ENCODE results near the gene ABO.
"Not testable (repeated sequence)": the region's sequence is repeated elsewhere in the genome, so short reads cannot be mapped to it uniquely, and the experiment has no call there.

ABO gene

DNA sequence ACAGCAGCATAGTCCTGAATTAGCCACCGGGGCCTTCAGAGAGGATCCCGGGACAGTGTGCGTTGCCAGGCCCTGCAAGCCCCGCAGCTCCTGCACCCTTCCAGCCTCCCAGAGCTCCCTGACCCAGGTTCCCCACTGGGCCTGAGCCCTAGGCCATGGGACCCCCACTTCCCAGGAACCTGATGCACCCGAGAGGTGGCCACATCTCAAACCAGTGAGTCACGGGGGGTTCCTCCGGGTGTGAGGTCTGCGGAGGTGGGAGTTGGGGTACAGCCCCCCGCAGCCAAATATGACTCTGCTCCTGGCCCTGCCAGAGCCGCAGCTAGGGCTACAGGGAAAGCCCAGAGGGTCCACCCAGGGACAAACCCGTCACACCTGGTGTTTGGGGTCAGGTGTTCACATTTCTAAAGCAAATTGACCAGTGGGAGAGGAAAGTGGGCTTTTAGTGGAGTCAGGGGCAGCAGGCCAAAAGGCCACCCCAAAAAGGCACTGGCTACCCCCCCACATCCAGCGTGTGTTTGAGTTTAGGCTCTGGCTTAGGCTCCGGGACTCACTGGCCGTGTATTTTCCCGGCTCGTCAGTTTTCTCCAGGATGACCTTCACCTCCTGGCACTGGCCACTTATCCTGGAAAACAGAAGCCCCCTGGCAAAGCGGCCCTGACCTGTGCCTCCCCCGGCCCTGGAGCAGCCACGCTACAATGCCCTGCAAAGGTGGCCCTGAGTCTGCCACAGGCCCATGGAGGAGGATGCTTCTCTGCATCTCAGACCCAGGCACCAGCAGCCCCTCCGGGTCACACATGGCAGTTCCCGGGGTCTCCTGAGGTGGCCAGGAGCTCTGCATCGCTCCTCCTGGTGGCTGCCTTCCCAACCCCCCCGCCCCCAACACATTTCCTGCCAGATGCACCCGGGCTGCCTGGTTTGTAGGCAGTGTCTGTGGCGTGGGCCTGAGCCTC, 48.5 kb downstream of the ABO start:
- TF ChIP-seq, protein P1, sequence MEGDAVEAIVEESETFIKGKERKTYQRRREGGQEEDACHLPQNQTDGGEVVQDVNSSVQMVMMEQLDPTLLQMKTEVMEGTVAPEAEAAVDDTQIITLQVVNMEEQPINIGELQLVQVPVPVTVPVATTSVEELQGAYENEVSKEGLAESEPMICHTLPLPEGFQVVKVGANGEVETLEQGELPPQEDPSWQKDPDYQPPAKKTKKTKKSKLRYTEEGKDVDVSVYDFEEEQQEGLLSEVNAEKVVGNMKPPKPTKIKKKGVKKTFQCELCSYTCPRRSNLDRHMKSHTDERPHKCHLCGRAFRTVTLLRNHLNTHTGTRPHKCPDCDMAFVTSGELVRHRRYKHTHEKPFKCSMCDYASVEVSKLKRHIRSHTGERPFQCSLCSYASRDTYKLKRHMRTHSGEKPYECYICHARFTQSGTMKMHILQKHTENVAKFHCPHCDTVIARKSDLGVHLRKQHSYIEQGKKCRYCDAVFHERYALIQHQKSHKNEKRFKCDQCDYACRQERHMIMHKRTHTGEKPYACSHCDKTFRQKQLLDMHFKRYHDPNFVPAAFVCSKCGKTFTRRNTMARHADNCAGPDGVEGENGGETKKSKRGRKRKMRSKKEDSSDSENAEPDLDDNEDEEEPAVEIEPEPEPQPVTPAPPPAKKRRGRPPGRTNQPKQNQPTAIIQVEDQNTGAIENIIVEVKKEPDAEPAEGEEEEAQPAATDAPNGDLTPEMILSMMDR (IDR thresholded peaks at IDR 0.05; ENCODE audit: unreplicated experiment in 3 of 3), result no peak
- Mint-ChIP-seq H3K4me1 (no peaks in the 10 kb centered on the region), H3K9me3 (peaks cover 5% of the 10 kb centered on the region), H3K36me3 (ENCODE audit: low read depth) (no peaks in the 10 kb centered on the region), H3K27me3 (ENCODE audit: low read depth) (peaks cover 8% of the 10 kb centered on the region), H3K27ac (no peak overlapping the region), H3K4me3 (no peak overlapping the region)

DNA sequence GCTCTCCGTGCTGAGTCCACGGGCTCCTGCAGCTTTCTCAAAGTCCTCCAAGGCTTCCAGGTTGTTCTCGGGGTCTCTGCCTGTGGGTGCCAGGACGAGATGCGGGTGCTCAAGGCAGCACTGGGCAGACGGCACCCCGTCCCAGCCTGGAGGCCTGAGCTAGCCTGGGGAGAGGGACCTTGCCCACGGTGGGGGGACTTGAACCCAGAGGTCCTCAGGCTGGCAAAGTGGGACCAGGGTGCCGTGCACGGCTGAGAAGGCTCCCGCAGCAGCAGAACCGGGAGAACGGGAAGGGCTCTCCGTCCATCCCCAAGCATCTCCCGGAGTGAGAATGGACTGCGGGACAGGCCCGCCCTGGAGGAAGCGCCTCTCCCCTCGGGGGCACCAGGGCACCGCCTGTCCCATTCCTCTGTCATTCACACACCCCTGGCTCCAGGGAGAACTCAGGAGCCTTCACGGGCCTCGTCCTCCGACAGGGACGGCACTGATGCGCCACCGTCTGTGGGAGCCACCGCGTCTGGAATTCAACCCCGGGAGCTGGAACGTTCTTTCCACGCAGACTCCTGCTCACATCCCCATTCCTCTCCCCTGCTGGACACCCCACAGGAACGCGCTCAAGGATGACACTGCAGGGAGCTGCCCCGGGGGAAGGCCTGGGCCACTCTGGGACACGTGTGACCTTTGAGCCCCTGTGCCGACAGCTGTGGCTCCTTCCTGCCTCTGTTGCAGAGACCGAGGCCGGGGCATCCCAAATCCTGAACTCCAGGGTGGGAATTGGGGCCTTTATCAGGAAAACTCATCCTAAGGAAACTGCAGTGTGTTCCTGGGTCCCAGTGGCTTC, 49.6 kb downstream of the ABO start:
- Mint-ChIP-seq H3K4me3 (no peak overlapping the region), H3K9me3 (peaks cover 8% of the 10 kb centered on the region), H3K27ac (no peak overlapping the region), H3K27me3 (ENCODE audit: low read depth) (peaks cover 19% of the 10 kb centered on the region), H3K36me3 (ENCODE audit: low read depth) (no peaks in the 10 kb centered on the region), H3K4me1 (no peaks in the 10 kb centered on the region)
- TF ChIP-seq, protein P1 (IDR thresholded peaks at IDR 0.05; ENCODE audit: unreplicated experiment in 3 of 3), result no peak

DNA sequence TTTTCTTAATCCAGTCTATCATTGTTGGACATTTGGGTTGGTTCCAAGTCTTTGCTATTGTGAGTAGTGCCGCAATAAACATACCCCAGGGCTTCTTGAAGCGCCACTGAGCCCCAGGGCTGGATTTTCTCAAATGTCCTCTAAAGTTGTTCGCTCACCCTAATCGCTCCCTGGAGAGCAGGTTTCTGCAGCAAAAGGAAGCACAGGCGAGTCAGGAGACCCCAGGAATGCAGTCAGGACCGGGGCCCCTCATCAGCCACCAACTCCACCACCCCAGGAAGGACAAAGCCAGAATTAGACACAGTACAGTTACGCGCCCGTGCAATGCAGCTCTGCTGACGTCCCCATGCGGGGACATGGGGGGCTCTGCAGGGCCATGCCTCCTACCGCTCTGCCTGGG, 50.2 kb downstream of the ABO start:
- peaks cover 7% of the 10 kb centered on the region for H3K9me3 Mint-ChIP-seq
- H3K27me3 Mint-ChIP-seq (ENCODE audit: low read depth), result peaks cover 26% of the 10 kb centered on the region
- no peak overlapping the region for H3K27ac Mint-ChIP-seq
- H3K4me1 Mint-ChIP-seq, result no peaks in the 10 kb centered on the region
- H3K36me3 Mint-ChIP-seq (ENCODE audit: low read depth), result no peaks in the 10 kb centered on the region
- TF ChIP-seq, protein P1 (IDR thresholded peaks at IDR 0.05; ENCODE audit: unreplicated experiment in 3 of 3), result no peak
- no peak overlapping the region for H3K4me3 Mint-ChIP-seq

DNA sequence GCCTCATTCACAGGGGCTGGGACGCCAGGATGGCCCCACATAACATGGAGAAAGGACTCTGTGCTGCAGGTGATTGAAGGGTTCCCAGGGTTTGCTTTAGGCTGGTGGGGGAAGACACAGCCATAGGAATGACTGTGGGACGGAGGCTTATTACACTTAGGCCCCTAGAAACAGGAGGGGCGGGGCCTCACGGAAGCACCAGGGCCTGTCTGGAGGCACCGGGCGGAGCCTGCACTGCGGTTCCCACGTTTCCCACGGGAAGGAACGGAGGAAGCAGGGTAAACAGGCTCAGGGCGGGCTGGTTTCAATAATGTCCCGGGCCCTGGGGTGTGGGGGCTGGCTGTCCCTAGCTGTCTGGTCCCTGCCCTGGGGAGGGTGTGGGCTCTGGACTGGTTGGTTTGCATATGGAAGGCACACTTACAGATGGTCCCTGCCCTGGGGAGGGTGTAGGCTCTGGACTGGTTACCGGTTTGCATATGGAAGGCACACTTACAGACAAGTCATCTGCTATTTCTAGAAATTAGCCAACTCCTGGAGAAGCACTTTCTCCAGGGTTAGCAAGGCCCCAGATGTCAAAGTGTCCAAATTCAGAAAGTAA, 51.7 kb downstream of the ABO start:
- H3K4me3 Mint-ChIP-seq; H3K36me3 Mint-ChIP-seq (ENCODE audit: low read depth); H3K9me3 Mint-ChIP-seq; H3K27ac Mint-ChIP-seq; H3K4me1 Mint-ChIP-seq: not testable (repeated sequence)
- H3K27me3 Mint-ChIP-seq (ENCODE audit: low read depth), result peaks cover 28% of the 10 kb centered on the region

DNA sequence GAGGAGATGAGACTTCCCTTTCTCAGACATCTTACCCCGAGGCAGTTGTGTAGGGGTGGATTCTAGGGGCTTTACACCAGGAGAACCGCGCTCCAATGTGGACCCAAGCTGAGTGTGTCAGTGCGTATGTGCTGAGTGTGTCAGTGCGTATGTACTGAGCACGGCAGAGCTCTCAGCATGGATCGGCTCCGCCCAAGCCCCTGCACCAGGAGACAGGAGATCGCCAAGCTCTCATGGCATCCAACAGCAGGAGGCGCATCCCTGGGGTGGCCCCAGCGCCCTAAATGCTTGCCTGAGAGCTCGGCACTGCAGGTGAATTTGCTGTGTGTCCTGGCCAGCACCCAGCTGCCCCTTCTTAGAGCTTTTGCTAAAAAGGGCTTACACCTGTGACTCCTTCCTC, 53.0 kb downstream of the ABO start:
- not testable (repeated sequence) for H3K4me3 Mint-ChIP-seq; H3K27ac Mint-ChIP-seq; H3K9me3 Mint-ChIP-seq; H3K36me3 Mint-ChIP-seq (ENCODE audit: low read depth); H3K4me1 Mint-ChIP-seq
- H3K27me3 Mint-ChIP-seq (ENCODE audit: low read depth), result peaks cover 39% of the 10 kb centered on the region

DNA sequence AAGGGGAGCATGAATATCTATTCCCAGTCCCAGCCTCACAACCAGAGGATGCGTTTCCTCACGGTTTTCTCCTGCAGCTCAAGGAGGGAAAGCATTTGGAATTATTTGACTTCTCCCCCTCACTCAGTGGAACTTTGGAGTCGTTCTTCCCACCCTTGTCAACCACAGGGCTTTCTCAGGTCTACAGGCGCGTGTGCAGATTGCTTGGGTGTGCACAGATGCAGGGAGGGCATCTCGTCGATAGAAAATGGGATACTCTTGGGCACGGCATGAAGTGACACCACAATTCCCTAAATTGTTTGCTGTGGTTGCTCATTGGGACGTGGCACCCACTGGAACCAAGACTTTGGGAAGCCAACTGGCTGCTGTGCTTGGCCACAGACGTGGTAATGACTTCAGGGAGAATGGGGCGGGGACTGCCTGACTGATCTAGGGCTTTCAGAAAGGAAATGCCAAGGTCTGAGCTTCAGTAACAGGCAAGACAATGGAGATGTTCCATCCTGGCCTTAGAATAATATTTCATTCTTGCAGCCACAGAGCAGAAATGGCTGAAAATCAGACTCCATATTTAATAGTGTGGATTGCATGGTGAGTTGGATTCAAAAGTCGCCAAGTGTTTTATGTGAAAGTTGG, 53.7 kb downstream of the ABO start:
- H3K27ac Mint-ChIP-seq, result no peak overlapping the region
- peaks cover 43% of the 10 kb centered on the region for H3K27me3 Mint-ChIP-seq (ENCODE audit: low read depth)
- TF ChIP-seq, protein P1 (IDR thresholded peaks at IDR 0.05; ENCODE audit: unreplicated experiment in 3 of 3), result no peak
- no peaks in the 10 kb centered on the region for H3K36me3 Mint-ChIP-seq (ENCODE audit: low read depth)
- H3K4me1 Mint-ChIP-seq, result no peaks in the 10 kb centered on the region
- H3K9me3 Mint-ChIP-seq, result peaks cover 8% of the 10 kb centered on the region
- no peak overlapping the region for H3K4me3 Mint-ChIP-seq

DNA sequence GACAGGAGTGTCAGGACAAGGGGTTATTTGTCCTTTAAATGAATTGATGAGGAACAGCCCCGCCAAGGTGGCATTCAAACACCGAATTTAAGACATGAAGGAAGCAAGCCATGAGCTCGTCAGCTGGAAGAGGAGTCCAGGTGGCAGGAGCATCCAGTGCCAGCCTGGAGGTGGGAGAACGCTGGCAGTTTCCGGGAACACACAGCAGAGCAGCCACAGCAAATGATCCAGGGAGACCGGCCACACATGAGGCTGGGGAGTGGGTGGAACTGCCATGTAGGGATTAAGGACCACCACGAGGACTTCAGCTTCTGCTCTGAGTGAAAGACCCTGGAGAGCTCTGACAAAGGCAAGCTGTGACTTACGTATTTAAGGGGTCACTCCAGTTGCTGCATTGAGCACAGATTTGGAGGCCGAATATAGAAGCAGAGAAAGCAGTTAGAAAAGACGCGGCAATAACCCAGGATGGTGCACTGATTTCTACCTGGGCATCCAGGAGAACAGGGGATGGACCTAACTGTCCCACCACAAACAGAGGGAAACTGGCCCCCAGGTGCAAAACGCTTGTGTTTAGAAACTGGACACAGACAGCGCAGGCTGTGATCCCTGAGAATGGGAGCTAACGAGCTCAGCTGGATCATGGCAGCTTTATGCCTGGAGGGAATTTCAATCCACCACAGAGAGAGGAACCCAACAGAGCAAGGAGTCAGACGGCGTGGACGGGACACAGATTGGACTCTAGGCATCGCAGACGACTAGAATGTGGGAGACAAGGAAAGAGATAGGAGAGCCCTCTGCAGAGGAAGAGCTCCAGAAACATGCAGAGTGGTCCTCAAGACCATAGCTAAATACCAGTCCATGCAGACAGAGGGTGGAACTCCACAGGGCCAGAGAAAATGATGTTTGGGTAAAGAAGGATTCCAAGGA, 56.7 kb downstream of the ABO start:
- not testable (repeated sequence) for H3K4me1 Mint-ChIP-seq; H3K27ac Mint-ChIP-seq; H3K4me3 Mint-ChIP-seq; H3K36me3 Mint-ChIP-seq (ENCODE audit: low read depth)
- H3K9me3 Mint-ChIP-seq, result peaks cover 19% of the 10 kb centered on the region
- H3K27me3 Mint-ChIP-seq (ENCODE audit: low read depth), result peaks cover 59% of the 10 kb centered on the region

DNA sequence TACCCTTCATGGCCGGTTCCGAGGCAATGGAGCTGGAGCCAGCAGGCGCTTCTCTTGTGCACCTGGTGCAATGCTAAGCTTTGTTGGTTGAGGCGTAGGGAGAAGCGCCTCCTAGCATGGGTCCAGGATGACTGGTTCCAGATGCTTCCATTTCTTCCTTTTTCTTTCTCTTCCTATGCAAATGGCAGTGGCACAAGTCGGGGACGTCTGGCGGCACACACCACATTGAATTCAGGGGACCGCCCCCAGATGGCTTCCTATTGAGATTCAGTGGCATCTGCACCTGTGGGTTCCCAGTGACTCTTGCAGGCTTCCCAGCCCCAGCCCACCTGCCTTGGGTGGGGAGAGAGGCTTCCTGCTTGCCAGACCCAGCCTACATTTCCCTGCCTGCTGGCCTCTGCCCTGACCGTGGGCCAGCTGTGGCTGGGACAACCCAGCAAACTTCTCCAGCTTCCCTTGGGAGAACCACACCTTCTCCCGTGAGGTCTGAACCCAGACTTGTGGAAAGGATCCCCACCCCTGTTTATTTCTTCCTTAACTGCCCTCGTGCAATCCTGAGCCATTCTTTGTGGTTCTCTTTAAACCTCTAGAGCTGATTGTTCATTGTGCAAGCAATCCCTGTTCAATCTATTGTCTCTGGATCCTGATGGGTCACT, 57.5 kb downstream of the ABO start:
- Mint-ChIP-seq H3K9me3 (peaks cover 22% of the 10 kb centered on the region), H3K27me3 (ENCODE audit: low read depth) (peaks cover 62% of the 10 kb centered on the region)
- not testable (repeated sequence) for H3K4me3 Mint-ChIP-seq; H3K36me3 Mint-ChIP-seq (ENCODE audit: low read depth); H3K4me1 Mint-ChIP-seq; H3K27ac Mint-ChIP-seq
